Stimulated activated CD4-positive, alpha-beta T cell treated with anti-CD3 and anti-CD28 coated beads, Interleukin-15, amount 100 ng/mL, for 1 hour (primary cell): ENCODE data around the gene IL18BP.

Experiments
- DNase-seq, 2 donors: peaks; one replicate each; pipeline ENCODE4 v3.0.0-alpha.2; 2020; ENCODE audit warnings: low read depth in 1 of 2, low spot score in 1 of 2

Gene IL18BP

GRCh38 chr11:72010529-72011233 is 12.0 kb downstream of the IL18BP start:
- DNase-seq, result no peak

GRCh38 chr11:72012091-72012630 is 13.5 kb downstream of the IL18BP start:
- no peak for DNase-seq

GRCh38 chr11:72012897-72013721 is 14.4 kb downstream of the IL18BP start:
- no peak for DNase-seq

- DNase-seq, result no peak
Measured at GRCh38 chr11:72013765-72014711, 15.3 kb downstream of the IL18BP start.

- DNase-seq, result no peak
Measured at GRCh38 chr11:72014761-72015320, 16.1 kb downstream of the IL18BP start.

GRCh38 chr11:72015511-72016061 is 16.9 kb downstream of the IL18BP start:
- no peak for DNase-seq

GRCh38 chr11:72018171-72018570 is 19.5 kb downstream of the IL18BP start:
- no peak for DNase-seq

- no peak for DNase-seq
Measured at GRCh38 chr11:72023335-72023734, 24.6 kb downstream of the IL18BP start.

- no peak for DNase-seq
Measured at GRCh38 chr11:72024069-72024754, 25.5 kb downstream of the IL18BP start.

- DNase-seq, result no peak
Measured at GRCh38 chr11:72026090-72026489, 27.4 kb downstream of the IL18BP start.

GRCh38 chr11:72030472-72031045 is 31.9 kb downstream of the IL18BP start:
- DNase-seq, result no peak

GRCh38 chr11:72036687-72037086 is 38.0 kb downstream of the IL18BP start:
- no peak for DNase-seq

- DNase-seq, result no peak
Measured at GRCh38 chr11:72037554-72038311, 39.0 kb downstream of the IL18BP start.

- no peak for DNase-seq
Measured at GRCh38 chr11:72038491-72038890, 39.8 kb downstream of the IL18BP start.

GRCh38 chr11:72039031-72039855 is 40.5 kb downstream of the IL18BP start:
- DNase-seq, result no peak

- no peak for DNase-seq
Measured at GRCh38 chr11:72039856-72040401, 41.2 kb downstream of the IL18BP start.

- DNase-seq, result peak; percentile 56 to 59
Measured at GRCh38 chr11:72040491-72041363, 42.0 kb downstream of the IL18BP start.
